Choroid plexus epithelial cell (primary cell): Measurements from ENCODE around the gene APLP2.
"Not testable (repeated sequence)": the region's sequence is repeated elsewhere in the genome, so short reads cannot be mapped to it uniquely, and the experiment has no call there.

ENCODE experiments used
- DNase-seq: peaks from one replicate; pipeline ENCODE4 v3.0.0-alpha.2; 2010; ENCODE audit warnings: low read depth
- H3K4me3 ChIP-seq: 2 replicates; pipeline ENCODE4 v1.5.1; 2011; ENCODE audit warnings: low read depth, mild to moderate bottlenecking, control low read depth, low read length, moderate library complexity
- CTCF ChIP-seq: conservative IDR thresholded peaks from 2 replicates; pipeline ENCODE4 v1.5.1; 2011; ENCODE audit warnings: low read depth, mild to moderate bottlenecking, control low read depth, inconsistent platforms, low read length, moderate library complexity

APLP2 gene

GRCh38 chr11:130164221-130164570 lies 94.5 kb downstream of the APLP2 start:
- no peak for TF ChIP-seq CTCF
- DNase-seq = no peak
- no peak overlapping the region for H3K4me3 ChIP-seq

- TF ChIP-seq CTCF = no peak
- no peak overlapping the region for H3K4me3 ChIP-seq
- no peak for DNase-seq
Measured at GRCh38 chr11:130165601-130166456, 96.1 kb downstream of the APLP2 start.

- DNase-seq = peak; percentile 98
- no peak overlapping the region for H3K4me3 ChIP-seq
- TF ChIP-seq CTCF = no peak
Measured at GRCh38 chr11:130166457-130166784, 96.7 kb downstream of the APLP2 start.

DNA sequence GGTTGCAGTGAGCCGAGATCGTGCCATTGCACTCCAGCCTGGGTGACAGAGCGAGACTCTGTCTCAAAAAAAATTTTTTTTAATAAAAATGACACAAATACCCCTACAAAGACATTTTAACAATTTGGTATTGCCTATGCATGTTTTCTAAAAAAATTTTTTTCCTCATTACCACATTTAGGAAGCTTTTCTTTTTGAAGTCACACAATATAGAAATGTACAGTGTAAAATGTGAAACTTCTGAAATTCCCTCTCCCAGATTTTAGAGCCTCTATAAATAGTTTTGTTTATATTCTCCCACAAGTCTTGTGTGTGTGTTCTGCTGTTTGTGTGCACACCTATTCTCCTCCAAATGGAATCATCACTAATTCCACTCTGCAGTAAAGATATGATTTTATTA lies 97.5 kb downstream of the APLP2 start:
- no peak for DNase-seq
- no peak overlapping the region for H3K4me3 ChIP-seq
- TF ChIP-seq CTCF = no peak

DNA sequence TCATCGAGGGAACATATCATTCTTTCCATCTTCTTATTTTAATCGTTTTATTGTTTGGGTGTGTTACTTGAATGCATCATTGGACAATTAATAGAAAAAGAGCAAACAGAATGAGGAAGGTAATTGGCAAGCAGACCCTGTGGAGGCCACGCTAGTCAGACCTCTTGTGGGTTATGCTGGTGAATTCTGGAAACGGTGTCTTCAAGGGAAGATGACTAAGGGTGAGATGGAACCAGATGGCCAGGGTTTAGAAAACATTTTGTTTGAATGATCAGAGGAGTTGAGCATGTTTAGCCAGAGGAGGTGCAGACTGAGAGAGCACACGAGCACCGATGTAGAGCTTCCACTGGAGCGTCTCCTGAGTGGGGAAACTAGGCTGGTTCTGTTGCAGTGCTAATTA lies 98.4 kb downstream of the APLP2 start:
- TF ChIP-seq CTCF = no peak
- peak; percentile 65 for DNase-seq
- no peak overlapping the region for H3K4me3 ChIP-seq

- TF ChIP-seq CTCF = no peak
- no peak for DNase-seq
- H3K4me3 ChIP-seq = no peak overlapping the region
Measured at GRCh38 chr11:130170345-130170744, 100.7 kb downstream of the APLP2 start.

DNA sequence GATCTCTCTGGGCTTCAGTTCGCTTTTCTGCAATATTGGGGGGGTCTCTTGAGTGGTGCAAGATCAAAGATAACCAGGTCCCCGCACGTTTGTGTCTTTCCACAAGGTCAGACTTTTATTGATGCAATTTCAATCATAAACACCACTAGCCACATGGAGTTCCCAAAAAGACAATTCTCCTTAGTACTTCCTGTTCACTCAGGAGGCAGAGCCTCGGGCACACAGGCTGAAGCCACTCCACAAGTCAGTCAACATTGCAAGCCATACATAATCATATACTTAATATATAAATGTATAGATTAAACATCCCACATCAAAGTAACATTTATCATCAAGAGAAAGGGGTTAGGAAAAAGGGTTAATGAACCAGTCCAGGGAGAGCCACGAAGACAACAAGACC lies 101.8 kb downstream of the APLP2 start:
- no peak for TF ChIP-seq CTCF
- H3K4me3 ChIP-seq = no peak overlapping the region
- DNase-seq = no peak

DNA sequence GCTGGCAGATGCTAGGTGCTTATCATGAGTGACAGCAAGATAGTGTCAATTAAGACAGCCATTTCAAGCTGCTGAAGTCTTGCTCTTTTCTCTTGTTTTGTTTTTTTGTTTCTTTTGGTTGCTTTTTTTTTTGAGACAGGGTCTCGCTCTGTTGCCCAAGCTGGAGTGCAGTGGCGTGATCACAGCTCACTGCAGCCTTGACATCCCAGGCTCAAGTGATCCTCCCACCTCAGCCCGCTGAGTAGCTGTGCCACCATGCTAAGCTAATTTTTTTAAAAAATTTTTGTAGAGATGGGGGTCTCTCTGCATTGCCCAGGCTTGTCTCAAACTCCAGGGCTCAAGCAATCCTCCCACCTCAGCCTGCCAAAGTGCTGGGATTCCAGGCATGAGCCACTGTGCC lies 102.3 kb downstream of the APLP2 start:
- DNase-seq, H3K4me3 ChIP-seq: not testable (repeated sequence)
